CD4-positive, alpha-beta T cell treated with Interleukin-21 for 1 hour (primary cell): ENCODE data around the gene ITGB5.

Experiments
- DNase-seq: peaks from one replicate; pipeline ENCODE4 v3.0.0-alpha.2; 2020

Gene ITGB5

GRCh38 chr3:124858275-124858674 lies 28.9 kb downstream of the ITGB5 start:
- DNase-seq = no peak

- no peak for DNase-seq
These were observed 30.5 kb downstream of the ITGB5 start for GRCh38 chr3:124856677-124857076.

- DNase-seq = no peak
These were observed 33.2 kb downstream of the ITGB5 start for GRCh38 chr3:124854009-124854408.

- no peak for DNase-seq
These were observed 33.7 kb downstream of the ITGB5 start for GRCh38 chr3:124853446-124853845.

- DNase-seq = no peak
These were observed 35.3 kb downstream of the ITGB5 start for GRCh38 chr3:124851905-124852304.

- no peak for DNase-seq
These were observed 36.0 kb downstream of the ITGB5 start for GRCh38 chr3:124851136-124851535.

- no peak for DNase-seq
These were observed 36.5 kb downstream of the ITGB5 start for GRCh38 chr3:124850633-124851032.

GRCh38 chr3:124850212-124850611 lies 37.0 kb downstream of the ITGB5 start:
- no peak for DNase-seq

- no peak for DNase-seq
These were observed 38.9 kb downstream of the ITGB5 start for GRCh38 chr3:124848300-124848699.

GRCh38 chr3:124847863-124848262 lies 39.3 kb downstream of the ITGB5 start:
- DNase-seq = no peak

- no peak for DNase-seq
These were observed 40.1 kb downstream of the ITGB5 start for GRCh38 chr3:124847051-124847450.

GRCh38 chr3:124846189-124846588 lies 41.0 kb downstream of the ITGB5 start:
- DNase-seq = no peak

GRCh38 chr3:124845406-124845805 lies 41.8 kb downstream of the ITGB5 start:
- no peak for DNase-seq

- no peak for DNase-seq
These were observed 43.5 kb downstream of the ITGB5 start for GRCh38 chr3:124843506-124844177.

- DNase-seq = no peak
These were observed 44.1 kb downstream of the ITGB5 start for GRCh38 chr3:124843047-124843446.

GRCh38 chr3:124841517-124841916 lies 45.6 kb downstream of the ITGB5 start:
- no peak for DNase-seq

- DNase-seq = no peak
These were observed 46.8 kb downstream of the ITGB5 start for GRCh38 chr3:124840331-124840730.

GRCh38 chr3:124839896-124840295 lies 47.3 kb downstream of the ITGB5 start:
- no peak for DNase-seq

GRCh38 chr3:124838963-124839362 lies 48.2 kb downstream of the ITGB5 start:
- no peak for DNase-seq

GRCh38 chr3:124837730-124838186 lies 49.4 kb downstream of the ITGB5 start:
- DNase-seq = no peak

- DNase-seq = peak; percentile 1
These were observed 50.1 kb downstream of the ITGB5 start for GRCh38 chr3:124837065-124837464.

GRCh38 chr3:124836448-124836847 lies 50.7 kb downstream of the ITGB5 start:
- no peak for DNase-seq

GRCh38 chr3:124834723-124835718 lies 52.1 kb downstream of the ITGB5 start:
- peak; percentile 47 for DNase-seq
